22Rv1 (cell line): Measurements from ENCODE around the gene AURKAIP1.

Experiments used
- ZFX ChIP-seq: fragments of 450-650 bp; IDR thresholded peaks from 2 replicates; pipeline ENCODE4 v1.6.1; 2017; ENCODE audit warnings: antibody characterized with exemption, borderline replicate concordance
- TF ChIP-seq, protein P1 (sequence below): fragments of 450-650 bp; IDR thresholded peaks from 2 replicates; pipeline ENCODE4 v1.5.1; 2017; ENCODE audit warnings: mild to moderate bottlenecking

DNA sequence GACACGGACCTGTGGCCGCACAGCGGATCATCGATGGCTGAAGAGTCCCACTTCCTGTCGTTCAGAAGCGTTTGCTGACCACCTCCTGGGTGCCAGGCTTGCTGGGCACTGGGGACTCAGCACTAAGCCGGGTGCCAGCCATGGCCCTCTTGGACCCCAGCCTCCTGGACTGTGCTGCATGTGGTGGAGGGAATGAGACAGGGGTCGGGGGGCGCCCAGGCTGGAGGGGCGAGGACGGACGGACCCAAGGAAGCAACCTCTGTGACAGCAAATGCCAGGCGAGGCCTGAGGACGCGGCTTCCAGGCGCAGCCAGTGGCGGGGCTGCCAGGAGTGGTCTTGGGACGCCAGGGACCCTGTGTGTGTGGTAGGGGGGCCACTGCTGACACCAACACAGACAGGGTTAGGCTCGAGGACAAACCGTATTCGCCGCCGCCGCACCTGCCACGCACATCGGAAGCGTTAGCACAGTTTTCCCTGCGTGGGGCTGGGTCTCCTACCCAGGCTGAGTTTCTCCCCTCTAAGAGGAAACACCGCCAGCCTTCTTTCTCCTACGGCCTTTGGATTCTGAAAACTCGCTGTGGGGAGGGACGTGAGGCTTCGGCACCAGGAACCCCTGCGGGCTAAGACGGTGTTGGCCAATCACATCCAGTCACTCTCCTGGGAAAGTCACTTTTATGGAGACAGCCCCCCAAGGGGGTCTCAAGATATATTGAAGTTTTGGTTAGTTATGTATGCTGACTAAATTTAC, 13.6 kb downstream of the AURKAIP1 start:
- TF ChIP-seq, protein P1, sequence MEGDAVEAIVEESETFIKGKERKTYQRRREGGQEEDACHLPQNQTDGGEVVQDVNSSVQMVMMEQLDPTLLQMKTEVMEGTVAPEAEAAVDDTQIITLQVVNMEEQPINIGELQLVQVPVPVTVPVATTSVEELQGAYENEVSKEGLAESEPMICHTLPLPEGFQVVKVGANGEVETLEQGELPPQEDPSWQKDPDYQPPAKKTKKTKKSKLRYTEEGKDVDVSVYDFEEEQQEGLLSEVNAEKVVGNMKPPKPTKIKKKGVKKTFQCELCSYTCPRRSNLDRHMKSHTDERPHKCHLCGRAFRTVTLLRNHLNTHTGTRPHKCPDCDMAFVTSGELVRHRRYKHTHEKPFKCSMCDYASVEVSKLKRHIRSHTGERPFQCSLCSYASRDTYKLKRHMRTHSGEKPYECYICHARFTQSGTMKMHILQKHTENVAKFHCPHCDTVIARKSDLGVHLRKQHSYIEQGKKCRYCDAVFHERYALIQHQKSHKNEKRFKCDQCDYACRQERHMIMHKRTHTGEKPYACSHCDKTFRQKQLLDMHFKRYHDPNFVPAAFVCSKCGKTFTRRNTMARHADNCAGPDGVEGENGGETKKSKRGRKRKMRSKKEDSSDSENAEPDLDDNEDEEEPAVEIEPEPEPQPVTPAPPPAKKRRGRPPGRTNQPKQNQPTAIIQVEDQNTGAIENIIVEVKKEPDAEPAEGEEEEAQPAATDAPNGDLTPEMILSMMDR: no peak
- TF ChIP-seq ZFX: no peak
